OCI-LY3 (cell line): Measurements from ENCODE around the gene BTBD8.

Experiments
- EZH2phosphoT487 ChIP-seq: fragments of 200-600 bp; shearing (Covaris generic); IDR thresholded peaks from 2 replicates; pipeline ENCODE4 v1.6.1; 2018; ENCODE audit warnings: antibody characterized with exemption, mixed run types, low read depth
- TF ChIP-seq, protein P1 (sequence below): fragments of 200-600, 300-600 bp; sonication (generic); IDR thresholded peaks from 2 replicates; pipeline ENCODE4 v1.5.1; 2014; ENCODE audit warnings: antibody characterized with exemption, low read length, low read depth

DNA sequence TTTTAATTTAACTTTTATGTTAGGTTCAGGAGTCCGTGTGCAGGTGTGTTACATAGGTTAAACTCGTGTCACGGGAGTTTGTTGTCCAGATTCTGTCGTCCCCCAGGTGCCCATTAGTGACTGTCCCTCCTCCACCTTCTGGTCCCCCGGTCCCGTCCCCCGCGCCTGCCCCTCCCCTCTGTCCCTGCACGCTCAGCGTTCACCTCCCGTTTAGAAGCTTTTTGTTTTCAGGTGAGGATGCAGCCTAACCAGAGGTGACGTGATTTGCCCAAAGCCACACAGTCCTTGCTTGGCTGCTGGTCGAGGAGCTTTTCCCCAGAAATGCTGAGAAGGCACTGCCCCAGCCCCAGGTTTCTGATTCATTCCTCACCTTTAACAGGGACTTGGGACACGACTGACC lies 138.4 kb downstream of the BTBD8 start:
- TF ChIP-seq, protein P1, sequence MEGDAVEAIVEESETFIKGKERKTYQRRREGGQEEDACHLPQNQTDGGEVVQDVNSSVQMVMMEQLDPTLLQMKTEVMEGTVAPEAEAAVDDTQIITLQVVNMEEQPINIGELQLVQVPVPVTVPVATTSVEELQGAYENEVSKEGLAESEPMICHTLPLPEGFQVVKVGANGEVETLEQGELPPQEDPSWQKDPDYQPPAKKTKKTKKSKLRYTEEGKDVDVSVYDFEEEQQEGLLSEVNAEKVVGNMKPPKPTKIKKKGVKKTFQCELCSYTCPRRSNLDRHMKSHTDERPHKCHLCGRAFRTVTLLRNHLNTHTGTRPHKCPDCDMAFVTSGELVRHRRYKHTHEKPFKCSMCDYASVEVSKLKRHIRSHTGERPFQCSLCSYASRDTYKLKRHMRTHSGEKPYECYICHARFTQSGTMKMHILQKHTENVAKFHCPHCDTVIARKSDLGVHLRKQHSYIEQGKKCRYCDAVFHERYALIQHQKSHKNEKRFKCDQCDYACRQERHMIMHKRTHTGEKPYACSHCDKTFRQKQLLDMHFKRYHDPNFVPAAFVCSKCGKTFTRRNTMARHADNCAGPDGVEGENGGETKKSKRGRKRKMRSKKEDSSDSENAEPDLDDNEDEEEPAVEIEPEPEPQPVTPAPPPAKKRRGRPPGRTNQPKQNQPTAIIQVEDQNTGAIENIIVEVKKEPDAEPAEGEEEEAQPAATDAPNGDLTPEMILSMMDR = no peak
- TF ChIP-seq EZH2phosphoT487 = no peak
